PC-9 (cell line): ENCODE measurements around the gene TSPAN11.

Experiments used
- EZH2 ChIP-seq: fragments of 200-600 bp; sonication (generic); IDR thresholded peaks from 2 replicates; pipeline ENCODE4 v1.8.0; 2017; ENCODE audit warnings: antibody characterized with exemption, low read depth
- TF ChIP-seq, protein P1 (sequence below): fragments of 200-600 bp; sonication (generic); conservative IDR thresholded peaks from 2 replicates; pipeline ENCODE4 v1.6.1; 2017; ENCODE audit warnings: mixed run types, antibody characterized with exemption, mild to moderate bottlenecking, moderate library complexity

DNA sequence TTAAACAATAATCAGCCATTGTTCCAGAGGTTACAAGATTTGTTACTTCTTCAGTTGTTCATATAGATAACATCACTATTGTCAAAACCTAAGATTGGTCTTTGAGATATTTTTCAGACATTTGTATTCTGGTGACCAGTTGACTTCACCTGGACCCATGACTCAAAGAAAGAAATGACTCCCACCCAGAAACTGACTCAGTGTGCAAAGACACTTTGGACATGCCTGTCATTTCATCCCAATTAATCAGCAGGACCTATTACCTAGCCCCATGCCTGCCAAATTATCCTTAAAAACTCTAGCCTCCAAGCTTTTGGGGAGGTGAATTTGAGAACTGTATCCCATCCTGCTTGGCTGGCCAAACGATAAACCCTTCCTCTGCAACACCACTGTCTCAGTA lies 27.7 kb upstream of the TSPAN11 start:
- TF ChIP-seq, protein P1, sequence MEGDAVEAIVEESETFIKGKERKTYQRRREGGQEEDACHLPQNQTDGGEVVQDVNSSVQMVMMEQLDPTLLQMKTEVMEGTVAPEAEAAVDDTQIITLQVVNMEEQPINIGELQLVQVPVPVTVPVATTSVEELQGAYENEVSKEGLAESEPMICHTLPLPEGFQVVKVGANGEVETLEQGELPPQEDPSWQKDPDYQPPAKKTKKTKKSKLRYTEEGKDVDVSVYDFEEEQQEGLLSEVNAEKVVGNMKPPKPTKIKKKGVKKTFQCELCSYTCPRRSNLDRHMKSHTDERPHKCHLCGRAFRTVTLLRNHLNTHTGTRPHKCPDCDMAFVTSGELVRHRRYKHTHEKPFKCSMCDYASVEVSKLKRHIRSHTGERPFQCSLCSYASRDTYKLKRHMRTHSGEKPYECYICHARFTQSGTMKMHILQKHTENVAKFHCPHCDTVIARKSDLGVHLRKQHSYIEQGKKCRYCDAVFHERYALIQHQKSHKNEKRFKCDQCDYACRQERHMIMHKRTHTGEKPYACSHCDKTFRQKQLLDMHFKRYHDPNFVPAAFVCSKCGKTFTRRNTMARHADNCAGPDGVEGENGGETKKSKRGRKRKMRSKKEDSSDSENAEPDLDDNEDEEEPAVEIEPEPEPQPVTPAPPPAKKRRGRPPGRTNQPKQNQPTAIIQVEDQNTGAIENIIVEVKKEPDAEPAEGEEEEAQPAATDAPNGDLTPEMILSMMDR = no peak
- TF ChIP-seq EZH2 = no peak
